ENCODE data around the gene NOX4. TPM values are rescaled to one million over a fixed set of nuclear protein-coding genes. Genes with fewer than 3 reads are reported as not detected.
"Not testable (repeated sequence)": the region's sequence is repeated elsewhere in the genome, so short reads cannot be mapped to it uniquely, and the experiment has no call there.

The NOX4 gene
- total and polyA plus RNA-seq, 2 donors (not counting 3 experiments of a cell fraction or from before 2014, with no cell fraction given) = 21.2 to 34.0 TPM

DNA sequence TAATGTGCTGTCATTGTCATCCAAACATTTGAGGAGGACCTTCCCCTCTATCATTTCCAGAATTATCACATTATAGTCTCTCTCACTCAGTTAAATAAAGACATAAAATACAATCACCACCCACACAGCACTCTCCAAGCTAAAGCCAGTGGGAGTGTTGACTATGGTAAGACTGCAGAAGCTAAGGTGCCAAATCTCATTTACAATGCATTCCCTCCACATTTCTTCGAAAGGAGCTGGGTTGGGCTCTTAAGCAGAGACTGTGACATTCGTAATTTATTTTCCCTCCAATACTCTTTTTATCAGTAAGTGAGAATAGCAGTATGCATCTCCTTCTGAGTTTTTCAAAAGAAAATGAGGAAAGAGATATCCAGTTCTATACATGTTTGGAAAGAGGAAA, 74.2 kb downstream of the NOX4 start:
- Histone ChIP-seq H3K79me2 (ENCODE audit: control insufficient read depth, insufficient read depth, low read length) (no peaks in the 10 kb centered on the region), H2AFZ (ENCODE audit: low read depth, low read length) (no peak overlapping the region), H3K27me3 (ENCODE audit: control insufficient read depth in 2 of 2, insufficient read depth in 2 of 2, low read length in 2 of 2) (no peaks in the 10 kb centered on the region), H3K9me1 (replicated peaks; ENCODE audit: control insufficient read depth, extremely low read depth, insufficient read depth, low read length) (no peaks in the 10 kb centered on the region), H3K4me3 (replicated peaks in 1 of 3; ENCODE audit: insufficient read depth in 1 of 3, low read depth in 1 of 3, low read length in 3 of 3) (no peak overlapping the region), H3K36me3 (ENCODE audit: control insufficient read depth in 2 of 2, extremely low read depth in 1 of 2, insufficient read depth in 2 of 2, low read length in 2 of 2) (no peaks in the 10 kb centered on the region), H3K9ac (replicated peaks; ENCODE audit: extremely low read depth, insufficient read depth, low read length) (no peak overlapping the region), H3K27ac (ENCODE audit: insufficient read depth, low read depth, low read length) (no peak overlapping the region), H3K4me1 (ENCODE audit: control insufficient read depth, extremely low read depth, insufficient read depth, low read length) (no peaks in the 10 kb centered on the region), H3K9me3 (replicated peaks; ENCODE audit: control insufficient read depth, insufficient read depth, low read length) (no peaks in the 10 kb centered on the region), H3K4me2 (ENCODE audit: insufficient read depth, low read length) (no peak overlapping the region), H4K20me1 (replicated peaks; ENCODE audit: control insufficient read depth, extremely low read depth, insufficient read depth, low read length) (no peaks in the 10 kb centered on the region)
- CTCF ChIA-PET = no interaction called here
- POLR2A ChIA-PET = no interaction called here
- BruUV-seq (replicated peaks) = no TSS peak
- dilution Hi-C loops (cut with MboI; ENCODE audit: extremely low pct_ligation_motif_present, low sequenced_read_pairs) = no loop called here
- no peak for DNase-seq (ENCODE audit: low read depth, low spot score)
- FAIRE-seq = peak; percentile 8
- intact Hi-C loops (cut with micrococcal nuclease) = no loop called here
- TF ChIP-seq, protein P1, sequence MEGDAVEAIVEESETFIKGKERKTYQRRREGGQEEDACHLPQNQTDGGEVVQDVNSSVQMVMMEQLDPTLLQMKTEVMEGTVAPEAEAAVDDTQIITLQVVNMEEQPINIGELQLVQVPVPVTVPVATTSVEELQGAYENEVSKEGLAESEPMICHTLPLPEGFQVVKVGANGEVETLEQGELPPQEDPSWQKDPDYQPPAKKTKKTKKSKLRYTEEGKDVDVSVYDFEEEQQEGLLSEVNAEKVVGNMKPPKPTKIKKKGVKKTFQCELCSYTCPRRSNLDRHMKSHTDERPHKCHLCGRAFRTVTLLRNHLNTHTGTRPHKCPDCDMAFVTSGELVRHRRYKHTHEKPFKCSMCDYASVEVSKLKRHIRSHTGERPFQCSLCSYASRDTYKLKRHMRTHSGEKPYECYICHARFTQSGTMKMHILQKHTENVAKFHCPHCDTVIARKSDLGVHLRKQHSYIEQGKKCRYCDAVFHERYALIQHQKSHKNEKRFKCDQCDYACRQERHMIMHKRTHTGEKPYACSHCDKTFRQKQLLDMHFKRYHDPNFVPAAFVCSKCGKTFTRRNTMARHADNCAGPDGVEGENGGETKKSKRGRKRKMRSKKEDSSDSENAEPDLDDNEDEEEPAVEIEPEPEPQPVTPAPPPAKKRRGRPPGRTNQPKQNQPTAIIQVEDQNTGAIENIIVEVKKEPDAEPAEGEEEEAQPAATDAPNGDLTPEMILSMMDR (IDR thresholded peaks at IDR 0.05; ENCODE audit: extremely low read depth in 1 of 2, insufficient read depth in 1 of 2, low read depth in 1 of 2, low read length in 2 of 2) = no peak
- no peak for TF ChIP-seq MYC (IDR thresholded peaks at IDR 0.05; ENCODE audit: low read depth, low read length)
- TF ChIP-seq FOS (IDR thresholded peaks at IDR 0.05; ENCODE audit: borderline replicate concordance, insufficient read depth, low read length) = no peak
- TF ChIP-seq JUN (IDR thresholded peaks at IDR 0.05; ENCODE audit: borderline replicate concordance, insufficient read depth, insufficient read length, low read depth) = no peak
- no peak for TF ChIP-seq EZH2 (IDR thresholded peaks at IDR 0.05; ENCODE audit: borderline replicate concordance, low read depth, low read length, severe bottlenecking)
- TF ChIP-seq GATA2 (IDR thresholded peaks at IDR 0.05; ENCODE audit: insufficient read depth, insufficient read length, low read depth, low read length) = no peak
- TF ChIP-seq POLR2A (IDR thresholded peaks at IDR 0.05; ENCODE audit: low read depth, low read length) = no peak
- TF ChIP-seq POLR2AphosphoS5 (IDR thresholded peaks at IDR 0.05; ENCODE audit: insufficient read depth, low read depth, low read length) = no peak
- TF ChIP-seq, protein P2, sequence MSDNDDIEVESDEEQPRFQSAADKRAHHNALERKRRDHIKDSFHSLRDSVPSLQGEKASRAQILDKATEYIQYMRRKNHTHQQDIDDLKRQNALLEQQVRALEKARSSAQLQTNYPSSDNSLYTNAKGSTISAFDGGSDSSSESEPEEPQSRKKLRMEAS (IDR thresholded peaks at IDR 0.05; ENCODE audit: insufficient read depth, insufficient read length) = no peak

DNA sequence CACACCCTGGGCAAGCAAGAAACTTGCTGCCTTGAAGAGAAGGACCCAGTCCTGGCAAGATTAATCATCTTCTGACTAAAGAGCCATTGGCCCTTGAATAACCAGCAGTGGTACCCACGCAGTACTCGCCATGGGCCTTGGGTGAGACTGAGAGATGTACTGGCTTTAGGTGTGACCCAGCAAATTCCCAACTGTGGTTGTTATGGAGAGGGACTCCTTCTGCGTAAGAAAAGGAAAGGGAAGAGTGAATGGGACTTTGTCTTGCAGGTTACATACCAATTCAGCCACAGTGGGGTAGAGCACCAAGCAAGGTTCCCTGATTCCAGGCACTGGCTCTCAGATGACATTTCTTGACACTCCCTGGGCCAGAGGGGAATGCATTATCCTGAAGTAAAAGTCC, 80.1 kb downstream of the NOX4 start:
- H3K36me3 ChIP-seq (ENCODE audit: control insufficient read depth in 2 of 2, extremely low read depth in 1 of 2, insufficient read depth in 2 of 2, low read length in 2 of 2); H3K27me3 ChIP-seq (ENCODE audit: control insufficient read depth in 2 of 2, insufficient read depth in 2 of 2, low read length in 2 of 2); H4K20me1 ChIP-seq (replicated peaks; ENCODE audit: control insufficient read depth, extremely low read depth, insufficient read depth, low read length); H3K4me2 ChIP-seq (ENCODE audit: insufficient read depth, low read length); FAIRE-seq; H3K27ac ChIP-seq (ENCODE audit: insufficient read depth, low read depth, low read length); H3K9ac ChIP-seq (replicated peaks; ENCODE audit: extremely low read depth, insufficient read depth, low read length); dilution Hi-C loops (cut with MboI; ENCODE audit: extremely low pct_ligation_motif_present, low sequenced_read_pairs); BruUV-seq (replicated peaks); DNase-seq (ENCODE audit: low read depth, low spot score); H3K79me2 ChIP-seq (ENCODE audit: control insufficient read depth, insufficient read depth, low read length); H3K4me3 ChIP-seq (replicated peaks in 1 of 3; ENCODE audit: insufficient read depth in 1 of 3, low read depth in 1 of 3, low read length in 3 of 3); H2AFZ ChIP-seq (ENCODE audit: low read depth, low read length); POLR2A ChIA-PET; H3K9me3 ChIP-seq (replicated peaks; ENCODE audit: control insufficient read depth, insufficient read depth, low read length); H3K4me1 ChIP-seq (ENCODE audit: control insufficient read depth, extremely low read depth, insufficient read depth, low read length); CTCF ChIA-PET; intact Hi-C loops (cut with micrococcal nuclease); H3K9me1 ChIP-seq (replicated peaks; ENCODE audit: control insufficient read depth, extremely low read depth, insufficient read depth, low read length): not testable (repeated sequence)

DNA sequence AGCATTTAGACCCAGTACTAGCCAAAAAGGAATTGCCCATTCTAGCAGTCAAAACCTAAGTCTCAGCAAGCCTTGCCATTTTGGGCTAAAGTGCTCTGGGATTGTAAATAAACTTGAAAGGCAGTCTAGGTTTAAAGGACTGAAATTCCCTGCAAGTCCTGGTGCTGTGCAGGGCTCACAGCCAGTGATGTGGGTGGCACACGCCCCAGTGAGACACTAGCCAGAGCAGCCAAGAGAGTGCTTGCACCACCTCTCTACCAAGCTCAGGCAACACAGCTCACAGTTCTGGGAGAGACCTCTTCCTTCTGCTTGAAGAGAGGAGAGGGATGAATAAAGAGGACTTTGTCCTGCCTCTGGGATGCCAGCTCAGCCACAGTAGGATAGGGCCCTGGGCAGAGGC, 80.5 kb downstream of the NOX4 start:
- H3K79me2 ChIP-seq (ENCODE audit: control insufficient read depth, insufficient read depth, low read length); H3K4me3 ChIP-seq (replicated peaks in 1 of 3; ENCODE audit: insufficient read depth in 1 of 3, low read depth in 1 of 3, low read length in 3 of 3); H3K27me3 ChIP-seq (ENCODE audit: control insufficient read depth in 2 of 2, insufficient read depth in 2 of 2, low read length in 2 of 2); H3K36me3 ChIP-seq (ENCODE audit: control insufficient read depth in 2 of 2, extremely low read depth in 1 of 2, insufficient read depth in 2 of 2, low read length in 2 of 2); BruUV-seq (replicated peaks); H3K4me2 ChIP-seq (ENCODE audit: insufficient read depth, low read length); intact Hi-C loops (cut with micrococcal nuclease); dilution Hi-C loops (cut with MboI; ENCODE audit: extremely low pct_ligation_motif_present, low sequenced_read_pairs); H3K9ac ChIP-seq (replicated peaks; ENCODE audit: extremely low read depth, insufficient read depth, low read length); H3K9me3 ChIP-seq (replicated peaks; ENCODE audit: control insufficient read depth, insufficient read depth, low read length); H2AFZ ChIP-seq (ENCODE audit: low read depth, low read length); H3K27ac ChIP-seq (ENCODE audit: insufficient read depth, low read depth, low read length); POLR2A ChIA-PET; FAIRE-seq; CTCF ChIA-PET; H4K20me1 ChIP-seq (replicated peaks; ENCODE audit: control insufficient read depth, extremely low read depth, insufficient read depth, low read length); H3K9me1 ChIP-seq (replicated peaks; ENCODE audit: control insufficient read depth, extremely low read depth, insufficient read depth, low read length); DNase-seq (ENCODE audit: low read depth, low spot score); H3K4me1 ChIP-seq (ENCODE audit: control insufficient read depth, extremely low read depth, insufficient read depth, low read length): not testable (repeated sequence)
